Left colon (tissue), 2 donors: Measurements from ENCODE around the gene PRDX5. TPM values are rescaled to one million over a fixed set of nuclear protein-coding genes. Genes with fewer than 3 reads are reported as not detected.

ENCODE experiments used
- ATAC-seq: fragments of 200-7000 bp; cut with Tn5 transposase; one replicate; pipeline ENCODE4 v1.9.1; 2020; ENCODE audit warnings: mild to moderate bottlenecking, moderate library complexity
- DNase-seq, 2 donors: peaks; one replicate each; pipeline ENCODE4 v3.0.0-alpha.2; 2020
- intact Hi-C, 2 donors: fragments of 100-400 bp; cut with DNase I in 1 of 2; cut with micrococcal nuclease in 1 of 2; formaldehyde crosslinking; loops; one replicate each; pipeline versions ENCODE4 v1.11.2 to v1.14.0; 2022; cut with DNase I, micrococcal nuclease
- long read RNA-seq: library from polyadenylated mRNA; unstranded; transcript quantifications from one replicate; pipeline ENCODE4 v2.0.0, GENCODE V29; 2021
- total RNA-seq, 2 donors: library from RNA; stranded (reverse); fragmentation: NEBNext Ultra II Directional; extraction: Animal tissue kit (Norgen Biotek cat#: 25700); gene quantifications; one replicate each; pipeline ENCODE4 v1.2.1, GENCODE V29; 2021
- donor health status: DM: no; HTN: no; CAD: no.
- donor health status: DM: yes; HTN: yes; CAD: no.

PRDX5 gene
- total RNA-seq, result 100 to 1,000 TPM; 272 to 327 TPM
- long read RNA-seq, transcript PRDX5-201 (6 exons, 893 nt), result major isoform, 186 of 201 reads
- long read RNA-seq, partial matches to known transcripts, result 5 of 201 reads
- long read RNA-seq, other reads (novel, unspliced or antisense), result 6 of 201 reads

DNA sequence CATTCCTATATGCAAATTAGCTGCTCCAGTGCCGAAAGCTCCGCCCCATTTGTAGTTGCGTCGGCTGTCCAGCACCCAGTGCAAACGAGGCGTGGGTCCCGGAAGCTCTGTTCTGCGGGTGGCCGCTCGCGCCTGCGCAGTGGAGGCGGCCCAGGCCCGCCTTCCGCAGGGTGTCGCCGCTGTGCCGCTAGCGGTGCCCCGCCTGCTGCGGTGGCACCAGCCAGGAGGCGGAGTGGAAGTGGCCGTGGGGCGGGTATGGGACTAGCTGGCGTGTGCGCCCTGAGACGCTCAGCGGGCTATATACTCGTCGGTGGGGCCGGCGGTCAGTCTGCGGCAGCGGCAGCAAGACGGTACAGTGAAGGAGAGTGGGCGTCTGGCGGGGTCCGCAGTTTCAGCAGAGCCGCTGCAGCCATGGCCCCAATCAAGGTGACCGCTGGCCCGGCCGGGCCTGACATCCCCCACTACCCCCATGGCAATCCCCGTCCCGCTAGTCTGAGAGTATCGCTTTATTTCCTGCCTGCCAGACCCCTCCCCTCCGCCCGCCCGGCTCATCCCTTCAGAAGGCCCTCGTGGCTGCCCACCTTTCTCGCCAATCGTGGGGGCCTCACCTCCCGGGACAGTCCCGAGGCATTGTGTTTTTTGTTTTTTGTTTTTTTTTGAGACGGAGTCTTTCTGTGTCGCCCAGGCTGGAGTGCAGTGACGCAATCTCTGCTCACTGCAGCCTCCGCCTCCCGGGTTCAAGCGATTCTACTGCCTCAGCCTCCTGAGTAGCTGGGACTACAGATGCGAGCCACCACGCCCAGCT, at the start of gene PRDX5:
Gene PRDX5 (plus strand): TSS at position 161 of the 805 bp plus-strand sequence. CDS start 95 bp downstream, at position 256.
- ATAC-seq (peak; percentile 68), DNase-seq (peak; percentile 95 to 98)
- intact Hi-C loops, result no loop called here

- ATAC-seq, result peak; percentile 25
- intact Hi-C loops, result no loop called here
- peak; percentile 75 to 81 for DNase-seq
These were observed 48.9 kb upstream of the PRDX5 start for GRCh38 chr11:64268893-64269539.

GRCh38 chr11:64269540-64270220, 48.2 kb upstream of the PRDX5 start:
- DNase-seq, result peak; percentile 97 to 99
- intact Hi-C loops, result no loop called here
- peak; percentile 68 for ATAC-seq

DNA sequence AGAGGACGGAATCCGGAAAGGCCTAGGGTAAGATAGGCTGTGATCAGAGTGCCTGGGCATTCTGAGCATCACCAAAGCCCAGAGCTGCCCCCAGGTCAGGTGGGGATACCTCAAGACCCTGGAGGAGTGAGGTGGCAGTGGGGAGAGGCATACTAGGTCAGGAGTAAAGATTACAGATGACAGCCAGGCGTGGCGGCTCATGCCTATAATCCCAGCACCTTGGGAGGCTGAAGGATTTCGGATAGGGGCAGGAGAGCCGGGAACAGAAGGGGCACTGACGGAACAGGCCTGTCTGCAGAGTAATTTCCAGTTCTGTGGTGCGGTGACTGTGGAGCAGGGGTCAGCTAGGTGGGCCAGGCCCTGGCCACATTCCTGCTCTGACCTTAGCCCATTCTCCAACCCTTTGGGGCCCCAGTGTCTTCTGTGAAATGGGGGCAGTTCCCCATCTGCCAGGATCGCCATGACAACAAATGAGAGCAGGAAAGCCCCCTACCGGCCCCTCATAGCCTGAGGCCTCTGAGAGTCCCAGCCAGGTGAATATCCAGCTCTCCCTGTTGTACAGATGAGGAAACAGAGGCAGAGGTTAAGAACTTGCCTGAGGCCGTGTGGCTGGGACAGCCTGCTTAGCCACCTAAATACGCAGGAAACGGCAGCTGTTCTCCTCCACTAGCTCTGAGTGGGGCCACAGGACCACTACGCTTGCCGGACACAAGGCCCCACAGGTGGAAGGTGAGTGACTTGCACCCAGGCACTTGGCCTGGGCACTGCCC, 42.7 kb upstream of the PRDX5 start:
- intact Hi-C loops, result no loop called here
- ATAC-seq (no peak), DNase-seq (no peak)

DNA sequence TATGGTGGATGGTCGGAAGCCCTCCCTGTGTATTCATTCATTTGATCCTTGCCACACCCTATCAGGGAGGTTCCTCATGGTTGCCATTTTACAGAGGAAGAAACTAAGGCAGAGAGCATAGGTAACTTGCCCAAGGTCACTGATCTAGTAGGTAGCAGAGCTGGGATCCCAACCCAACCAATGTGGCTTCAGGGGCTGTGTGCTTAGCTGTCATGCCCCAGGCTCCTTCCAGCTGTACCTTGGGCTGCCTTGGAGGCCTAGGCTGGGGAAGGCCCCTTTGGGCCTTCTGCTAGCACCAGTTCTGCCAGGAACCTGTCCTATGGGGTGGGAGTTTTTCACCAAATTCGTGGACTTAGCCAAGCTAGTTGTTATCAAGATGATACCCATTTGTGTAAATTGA, 42.1 kb upstream of the PRDX5 start:
- intact Hi-C loops, result no loop called here
- DNase-seq (no peak), ATAC-seq (no peak)

DNA sequence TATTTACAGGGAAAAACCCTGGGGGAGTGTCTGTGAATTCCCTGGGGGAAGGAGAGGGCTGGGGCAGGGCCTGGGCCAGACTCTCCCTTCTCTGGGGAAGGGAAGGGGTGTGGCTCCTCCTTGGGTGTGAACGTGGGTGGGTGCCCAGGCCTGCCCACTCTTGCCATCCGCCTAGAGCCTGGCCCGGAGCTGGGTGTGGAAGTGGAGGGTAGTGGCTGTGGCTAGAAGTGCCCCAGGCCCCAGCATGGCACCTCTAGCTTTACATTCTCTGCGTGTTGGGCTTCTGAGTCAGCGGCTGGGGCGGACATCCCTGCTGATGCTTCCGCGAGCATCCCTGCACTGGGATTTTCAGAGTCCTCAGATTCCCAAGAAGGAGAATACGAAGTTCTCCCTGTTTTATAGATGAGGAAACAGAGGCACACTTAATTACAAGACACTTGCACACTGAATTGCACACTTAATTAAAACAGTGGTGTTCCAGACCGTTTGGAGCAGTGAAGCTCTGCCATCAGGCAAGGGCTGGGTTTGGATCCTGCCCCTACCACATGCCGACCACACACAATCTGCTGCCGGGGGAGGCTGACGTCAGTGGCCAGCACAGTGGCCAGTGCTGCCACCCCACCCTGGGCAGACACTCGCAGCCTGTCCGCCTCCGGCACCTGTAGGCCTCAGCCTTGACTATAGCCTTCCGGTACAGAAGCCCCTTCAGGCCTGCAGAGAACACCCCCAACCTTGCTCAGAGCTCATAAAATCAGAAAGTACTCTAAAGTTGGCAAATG, 41.1 kb upstream of the PRDX5 start:
- intact Hi-C loops, result no loop called here
- peak; percentile 79 for ATAC-seq
- peak; percentile 76 to 85 for DNase-seq

- no peak for DNase-seq
- intact Hi-C loops, result no loop called here
- no peak for ATAC-seq
These were observed 39.2 kb upstream of the PRDX5 start for GRCh38 chr11:64278576-64279190.

GRCh38 chr11:64281957-64282770, 35.8 kb upstream of the PRDX5 start:
- DNase-seq (no peak), ATAC-seq (no peak)
- intact Hi-C loops, result loop anchor here in 1 of 2 donors (10.0 kb wide), 1 partner anchor 77 kb away; the partner anchor contains the start of gene FERMT3

DNA sequence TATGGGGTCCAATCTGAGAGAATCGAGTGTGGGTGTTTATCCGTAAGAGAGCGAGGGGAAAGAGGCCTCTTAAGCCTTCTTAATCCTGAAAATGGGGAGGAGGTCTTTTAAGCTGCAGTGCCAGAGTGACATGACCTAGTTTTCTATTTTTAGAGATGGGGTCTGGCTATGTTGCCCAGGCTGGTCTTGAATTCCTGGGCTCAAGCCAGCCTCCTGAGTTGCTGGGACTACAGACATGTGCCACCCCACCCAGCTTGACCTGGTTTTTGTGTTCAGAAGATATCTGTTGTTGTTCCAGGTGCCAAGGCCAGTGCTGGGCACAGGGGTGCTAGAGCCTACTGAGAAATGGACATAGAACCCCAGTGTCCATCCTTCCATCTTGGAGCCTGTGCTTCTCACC, 34.8 kb upstream of the PRDX5 start:
- ATAC-seq, result no peak
- DNase-seq, result no peak
- intact Hi-C loops, result loop anchor here in 1 of 2 donors (10.0 kb wide), 1 partner anchor 78 kb away; the partner anchor contains the start of gene FERMT3

- intact Hi-C loops, result loop anchor here in 1 of 2 donors (10.0 kb wide), 1 partner anchor 80 kb away; the partner anchor contains the start of gene FERMT3
These were observed 33.6 kb upstream of the PRDX5 start, which contains the start of gene BAD for GRCh38 chr11:64284048-64284961. BAD (minus strand) TSS chr11:64284665; CDS start chr11:64284368, 297 bp downstream.

DNA sequence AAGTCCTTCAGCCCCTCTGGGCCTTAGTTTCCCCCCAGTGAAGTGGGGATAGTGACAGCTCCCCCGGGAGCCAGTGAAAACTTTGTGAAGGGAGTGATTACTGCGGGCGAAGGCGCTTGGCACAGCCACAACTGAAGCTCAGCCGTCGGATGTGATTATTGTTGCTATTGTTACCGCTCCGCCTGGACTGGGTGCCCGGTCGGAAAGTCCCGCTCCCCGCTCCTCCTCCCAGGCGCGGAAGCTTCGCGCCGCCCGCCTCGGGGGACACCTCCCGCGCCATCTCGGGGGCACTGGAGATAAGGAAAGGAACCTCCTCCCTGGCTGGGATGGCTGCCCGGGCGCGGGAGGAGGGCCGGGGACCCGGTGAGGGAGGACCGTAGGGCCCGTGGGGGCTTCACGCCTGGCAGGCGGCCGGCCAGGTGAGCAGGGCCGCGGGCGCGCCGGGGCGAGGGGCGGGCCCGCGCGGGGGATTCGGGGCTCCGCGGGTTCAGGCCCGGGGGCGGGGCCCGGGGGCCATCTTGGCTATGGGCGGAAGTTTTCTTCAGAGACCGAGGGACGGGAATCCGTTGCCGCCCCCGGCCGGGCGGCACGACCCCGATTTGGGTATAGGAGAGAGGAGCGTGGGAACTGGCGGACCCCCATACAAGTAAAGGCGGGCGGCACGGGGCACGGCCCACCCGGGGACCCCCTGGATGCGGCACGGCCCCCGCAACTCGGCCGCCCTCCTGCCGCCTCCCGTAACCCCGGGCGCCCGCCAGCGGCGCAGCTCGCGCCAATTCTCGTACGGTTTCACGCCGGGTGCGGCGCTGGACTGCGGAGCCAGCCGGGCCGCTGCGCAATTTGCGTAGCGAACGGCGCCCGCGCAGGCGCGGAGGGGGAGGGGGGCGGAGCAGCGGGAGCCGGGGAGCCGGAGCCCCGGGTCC, 32.7 kb upstream of the PRDX5 start, which contains the start of gene GPR137:
Gene GPR137 (plus strand): TSS at position 887 of the 923 bp plus-strand sequence. CDS start 677 bp downstream, outside the sequence.
- intact Hi-C loops, result loop anchor here in 1 of 2 donors (10.0 kb wide), 1 partner anchor 80 kb away; the partner anchor contains the start of gene FERMT3
- peak; percentile 68 for ATAC-seq
- peak; percentile 86 to 90 for DNase-seq

More at GRCh38 chr11:64284048-64284961, 33.6 kb upstream of the PRDX5 start, which contains the start of gene BAD:
- ATAC-seq (peak; percentile 85), DNase-seq (peak; percentile 96)

DNA sequence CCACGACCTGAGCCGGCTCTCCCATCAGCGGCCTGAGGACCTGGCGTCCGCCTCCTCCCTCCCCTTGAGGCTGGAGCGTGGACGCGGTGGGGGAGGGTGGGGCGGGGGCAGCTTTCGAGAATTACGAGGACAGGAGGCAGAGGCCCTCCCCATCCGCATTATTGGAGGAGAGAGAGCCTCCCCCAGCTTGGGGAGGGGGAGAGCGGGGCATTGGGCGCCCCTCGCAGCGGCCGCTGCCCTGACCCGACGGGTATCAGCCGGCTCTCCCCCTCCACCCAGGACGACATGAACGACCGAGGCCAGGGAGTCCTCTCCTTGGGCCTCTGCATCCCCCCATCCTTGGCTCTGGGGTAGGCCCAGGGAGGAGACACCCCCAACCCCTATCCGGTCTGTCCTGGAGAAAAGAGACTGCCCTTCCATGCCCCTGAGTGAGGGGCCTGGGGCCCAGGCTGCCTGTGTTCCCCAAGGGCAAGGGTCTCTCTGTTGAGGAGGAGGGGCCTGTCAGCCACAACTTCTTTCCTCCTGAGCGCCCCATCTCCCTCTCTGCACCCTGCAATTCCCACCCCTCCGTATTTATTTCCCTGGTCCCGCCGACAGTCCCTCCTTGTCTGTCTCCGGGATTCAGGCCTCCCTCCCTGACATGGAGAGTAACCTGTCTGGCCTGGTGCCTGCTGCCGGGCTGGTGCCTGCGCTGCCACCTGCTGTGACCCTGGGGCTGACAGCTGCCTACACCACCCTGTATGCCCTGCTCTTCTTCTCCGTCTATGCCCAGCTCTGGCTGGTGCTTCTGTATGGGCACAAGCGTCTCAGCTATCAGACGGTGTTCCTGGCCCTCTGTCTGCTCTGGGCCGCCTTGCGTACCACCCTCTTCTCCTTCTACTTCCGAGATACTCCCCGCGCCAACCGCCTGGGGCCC, 31.8 kb upstream of the PRDX5 start:
- ATAC-seq (peak; percentile 26), DNase-seq (peak in 1 of 2 donors; percentile 59)
- intact Hi-C loops, result loop anchor here in 1 of 2 donors (10.0 kb wide), 1 partner anchor 81 kb away; the partner anchor contains the start of gene FERMT3

DNA sequence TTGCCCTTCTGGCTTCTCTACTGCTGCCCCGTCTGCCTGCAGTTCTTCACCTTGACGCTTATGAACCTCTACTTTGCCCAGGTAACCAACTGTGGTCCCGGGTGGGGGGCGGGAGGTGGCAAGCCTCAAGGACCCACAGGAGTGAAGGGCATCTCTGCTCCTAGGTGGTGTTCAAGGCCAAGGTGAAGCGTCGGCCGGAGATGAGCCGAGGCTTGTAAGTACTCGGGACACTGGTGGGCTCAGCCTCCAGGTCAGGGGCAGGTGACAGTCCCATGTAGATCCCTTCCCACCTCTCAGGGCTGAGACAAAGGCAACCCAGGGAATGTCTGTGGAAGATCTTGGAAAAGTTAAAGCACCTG, 31.1 kb upstream of the PRDX5 start:
- DNase-seq, result no peak
- intact Hi-C loops, result loop anchor here in 1 of 2 donors (10.0 kb wide), 1 partner anchor 82 kb away; the partner anchor contains the start of gene FERMT3
- no peak for ATAC-seq
